ENCODE data around the gene HSD3B2. TPM values are rescaled to one million over a fixed set of nuclear protein-coding genes. Genes with fewer than 3 reads are reported as not detected.

Gene HSD3B2
- polyA plus RNA-seq, 1 donor: 0.72 TPM

DNA sequence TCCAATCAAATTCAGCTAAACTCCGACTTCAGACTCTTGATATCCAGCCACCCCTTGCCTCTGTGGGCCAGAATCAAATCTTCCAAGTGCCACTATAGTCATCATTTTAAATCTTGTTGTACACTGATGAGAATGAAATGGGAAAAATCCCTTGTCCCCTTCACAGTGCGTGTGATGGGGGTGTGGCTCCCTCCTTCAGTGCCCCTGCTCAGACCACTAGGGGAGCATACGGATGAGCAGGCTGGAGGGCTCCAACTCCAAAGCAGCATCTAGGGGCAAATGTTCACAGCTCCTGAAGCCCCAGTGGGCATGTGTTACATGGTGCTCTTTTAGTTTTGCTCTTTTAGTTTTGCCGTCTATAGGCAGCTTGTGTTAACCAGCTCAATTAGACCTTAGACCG, 56.6 kb downstream of the HSD3B2 start:
- DNase-seq: no peak
- H3K27me3 ChIP-seq (ENCODE audit: control insufficient read depth, insufficient read depth, low read length): no peaks in the 10 kb centered on the region
- H3K27ac ChIP-seq (ENCODE audit: low read length): no peak overlapping the region
- no peaks in the 10 kb centered on the region for H3K36me3 ChIP-seq (ENCODE audit: control insufficient read depth, insufficient read depth, low read length)
- no peak overlapping the region for H3K4me3 ChIP-seq (ENCODE audit: low read length)
- peaks cover 37% of the 10 kb centered on the region for H3K4me1 ChIP-seq (ENCODE audit: control insufficient read depth, insufficient read depth, low read length)
- no peaks in the 10 kb centered on the region for H3K9me3 ChIP-seq (ENCODE audit: control insufficient read depth, low read depth, low read length)
- WGBS (ENCODE audit: insufficient coverage, low lambda C conversion rate): no CpG with 5 or more reads among the region's 5 CpGs

DNA sequence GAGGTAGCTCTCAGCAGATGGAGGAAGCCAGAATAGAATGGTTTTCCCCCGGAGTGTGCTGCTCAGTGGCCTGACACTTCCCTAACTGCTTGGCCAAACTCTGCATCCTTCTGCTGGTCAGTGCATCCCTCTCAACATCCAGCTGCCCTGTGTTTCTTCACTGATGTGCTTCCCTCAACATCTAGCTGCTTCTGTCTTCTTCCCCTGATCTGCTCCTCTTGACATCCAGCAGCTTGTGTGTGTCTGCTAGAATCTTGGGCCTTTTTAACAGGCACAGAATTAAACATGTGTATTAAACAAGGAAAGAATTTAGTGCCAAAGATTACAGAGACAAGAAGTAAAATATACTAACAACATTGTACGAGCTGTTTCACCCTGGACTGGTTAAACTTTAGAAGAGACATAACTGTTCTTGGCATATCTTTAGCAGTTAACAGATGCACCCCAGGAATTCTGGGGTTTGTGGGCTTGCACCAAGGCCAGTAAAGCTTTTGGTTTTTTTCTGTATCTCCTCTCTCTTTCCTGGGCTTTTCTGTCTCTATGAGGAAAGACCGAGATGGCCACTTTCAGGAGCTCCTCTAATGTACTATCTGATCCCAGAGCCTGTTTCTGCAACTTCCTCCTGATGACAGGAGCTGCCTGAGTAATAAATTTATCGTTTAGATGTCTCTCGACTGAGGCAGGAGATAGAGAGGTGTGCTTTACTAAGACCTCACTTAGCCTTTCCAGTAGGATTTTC, 57.3 kb downstream of the HSD3B2 start:
- Histone ChIP-seq H3K36me3 (ENCODE audit: control insufficient read depth, insufficient read depth, low read length) (no peaks in the 10 kb centered on the region), H3K27ac (ENCODE audit: low read length) (no peak overlapping the region), H3K27me3 (ENCODE audit: control insufficient read depth, insufficient read depth, low read length) (no peaks in the 10 kb centered on the region), H3K9me3 (ENCODE audit: control insufficient read depth, low read depth, low read length) (no peaks in the 10 kb centered on the region), H3K4me1 (ENCODE audit: control insufficient read depth, insufficient read depth, low read length) (peaks cover 30% of the 10 kb centered on the region), H3K4me3 (ENCODE audit: low read length) (no peak overlapping the region)
- WGBS (ENCODE audit: insufficient coverage, low lambda C conversion rate): 83% methylated on average over 1 of the region's 5 CpGs
- no peak for DNase-seq

Other genes with a start within 250 kb of the HSD3B2 start
- gene HAO2, start 46.4 kb upstream of the HSD3B2 start, polyA plus RNA-seq: 0.91 TPM
- not detected for gene HSD3B1, start 92.1 kb downstream of the HSD3B2 start, polyA plus RNA-seq
- gene ZNF697, start 233.1 kb downstream of the HSD3B2 start, polyA plus RNA-seq: 9.0 TPM